ENCODE results near the gene SORL1-AS1.

Gene SORL1-AS1

DNA sequence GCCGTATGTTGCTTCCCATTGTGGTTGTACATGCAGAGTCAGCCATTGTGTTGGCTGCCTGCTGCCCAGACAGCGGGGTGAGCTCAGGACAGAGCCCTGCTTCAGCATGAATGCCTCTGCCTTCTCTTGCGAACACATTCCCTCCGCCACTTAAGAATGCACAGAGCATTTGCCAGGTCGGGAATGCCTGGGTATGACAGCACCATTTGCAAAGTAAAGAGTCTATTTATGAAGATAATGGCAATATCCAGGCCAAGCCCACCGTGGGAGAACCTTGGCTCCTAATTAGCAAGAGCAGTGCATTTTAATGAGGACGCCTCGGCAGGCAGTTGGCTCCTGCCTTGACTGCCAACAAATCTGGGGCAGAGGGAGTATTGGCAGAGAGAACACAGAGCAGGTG, 63.1 kb downstream of the SORL1-AS1 start:
- DNase-seq (ENCODE audit: low read depth) = no peak
